GM12878 (cell line): ENCODE measurements around the gene HEYL. TPM values are rescaled to one million over a fixed set of nuclear protein-coding genes. Genes with fewer than 3 reads are reported as not detected.

ENCODE experiments used
- BCL11A ChIP-seq: IDR thresholded peaks from 2 replicates; pipeline ENCODE4 v1.6.1; 2011; ENCODE audit warnings: low read depth, low read length
- PAX8 ChIP-seq: fragments of 450-650 bp; IDR thresholded peaks from 2 replicates; pipeline ENCODE4 v1.6.1; 2017; ENCODE audit warnings: mild to moderate bottlenecking, moderate library complexity
- PRDM15 ChIP-seq: fragments of 450-650 bp; formaldehyde crosslinking; IDR thresholded peaks from 2 replicates; pipeline ENCODE4 v1.4.0; 2020; ENCODE audit warnings: mild to moderate bottlenecking, moderate library complexity
- RELA ChIP-seq: fragments of 450-650 bp; IDR thresholded peaks from 2 replicates; pipeline ENCODE4 v1.8.0; 2014; ENCODE audit warnings: borderline replicate concordance; ENCODE audit not compliant: partially characterized antibody
- SMAD1 ChIP-seq: fragments of 450-650 bp; IDR thresholded peaks from 2 replicates; pipeline ENCODE4 v1.6.1; 2018; ENCODE audit warnings: mild to moderate bottlenecking, low read depth; ENCODE audit not compliant: partially characterized antibody
- SUZ12 ChIP-seq: fragments of 200-600 bp; sonication (generic); IDR thresholded peaks from one replicate; pipeline ENCODE4 v1.6.1; 2018; ENCODE audit warnings: antibody characterized with exemption, mild to moderate bottlenecking; ENCODE audit not compliant: unreplicated experiment
- ZBTB33 ChIP-seq: fragments of 450-650 bp; IDR thresholded peaks from 2 replicates; pipeline ENCODE4 v1.6.1; 2017; ENCODE audit warnings: mild to moderate bottlenecking
- ZSCAN29 ChIP-seq: fragments of 450-650 bp; IDR thresholded peaks from 2 replicates; pipeline ENCODE4 v1.6.1; 2017; ENCODE audit warnings: mild to moderate bottlenecking, moderate library complexity
- ZZZ3 ChIP-seq: IDR thresholded peaks from 2 replicates; pipeline ENCODE4 v1.6.1; 2011; ENCODE audit warnings: low read depth; ENCODE audit not compliant: control insufficient read depth, insufficient read length
- polyA plus RNA-seq, 11 experiments: library from polyadenylated mRNA; depleted of rRNA in 4 of 11; unstranded in 6 of 11; stranded (reverse) in 5 of 11; fragments of >200 nt; fragmentation: Nextera tagmentation in 4 of 11; fragmentation: Illumina TruSeq in 1 of 11; extraction: Ambion mirVana in 4 of 11; extraction: Trizol in 1 of 11; gene quantifications; 1 replicate in 1 of 11; 2 replicates in 10 of 11; pipeline versions ENCODE4 v1.2.1 to v1.2.3, GENCODE V29; 2011 to 2016; ENCODE audit warnings: inconsistent platforms in 2 of 11, missing spikeins in 2 of 11, low read depth in 1 of 11
- total RNA-seq, 4 experiments: library from RNA; depleted of rRNA in 3 of 4; stranded (reverse); fragments of >200 nt in 3 of 4; fragmentation: Illumina TruSeq in 1 of 4; extraction: Trizol in 1 of 4; gene quantifications; 2 replicates each; pipeline versions ENCODE4 v1.2.1 to v1.2.3, GENCODE V29; 2013 to 2021

HEYL gene
- total and polyA plus RNA-seq, 10 of the 15 experiments (the other 5 are each of a cell fraction or from before 2014, with no cell fraction given), result under 0.01 to 0.04 TPM; not detected in 8

DNA sequence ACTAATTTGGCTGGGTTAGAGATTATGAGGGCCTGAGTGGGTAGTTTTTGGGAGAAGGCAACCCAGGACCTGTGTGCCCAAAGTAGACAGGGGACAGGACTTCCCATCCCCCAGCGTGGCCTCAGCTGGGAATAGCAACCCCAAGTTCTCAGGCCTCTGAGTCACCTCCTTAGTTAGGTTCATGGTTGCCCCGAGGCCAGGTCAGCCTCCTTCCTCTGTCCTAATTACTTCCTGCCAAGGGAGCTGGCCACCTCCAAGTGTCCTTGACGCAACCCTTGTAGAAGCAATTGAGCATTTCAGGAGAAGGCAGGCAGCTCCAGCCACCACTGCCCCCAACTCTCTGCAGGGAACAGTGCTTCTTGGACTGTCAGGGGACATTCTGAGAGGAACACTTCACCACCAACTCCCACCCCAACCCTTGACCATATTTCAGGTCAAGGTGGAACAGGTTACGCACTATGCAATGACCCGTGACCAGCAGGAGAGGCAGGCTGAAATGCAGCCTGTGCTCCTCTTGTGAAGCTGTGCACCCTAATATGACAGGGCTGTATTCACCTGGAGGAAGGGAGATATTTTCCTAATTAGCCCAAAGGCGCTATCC lies 37.6 kb upstream of the HEYL start (continued):
- TF ChIP-seq SUZ12 (no peak), SMAD1 (no peak), RELA (no peak), PAX8 (no peak), PRDM15 (CRISPR knock-in tag) (no peak), ZBTB33 (no peak), ZSCAN29 (no peak), BCL11A (no peak), ZZZ3 (no peak)
